Immature natural killer cell (primary cell): ENCODE measurements around the gene CCIN. TPM values are rescaled to one million over a fixed set of nuclear protein-coding genes. Genes with fewer than 3 reads are reported as not detected.
A peak's percentile ranks its signal among the peaks of the same experiment; 100 is the strongest.
"Not testable (repeated sequence)": the region's sequence is repeated elsewhere in the genome, so short reads cannot be mapped to it uniquely, and the experiment has no call there.

Experiments used
- DNase-seq, 3 donors: peaks; one replicate each; pipeline ENCODE4 v3.0.0; 2022; ENCODE audit warnings: mixed read lengths in 1 of 3
- H3K27ac Mint-ChIP-seq, 6 donors: one replicate each; pipeline ENCODE4 v1.8.0; 2020; ENCODE audit warnings: mixed read lengths in 6 of 6, mild to moderate bottlenecking in 5 of 6, inconsistent platforms in 4 of 6, moderate library complexity in 3 of 6
- H3K27me3 Mint-ChIP-seq, 3 donors: one replicate each; pipeline ENCODE4 v1.8.0; 2020 to 2021; ENCODE audit warnings: low read depth in 3 of 3, mild to moderate bottlenecking in 3 of 3, mixed read lengths in 3 of 3, moderate library complexity in 3 of 3, inconsistent platforms in 1 of 3
- H3K36me3 Mint-ChIP-seq, 3 donors: one replicate each; pipeline ENCODE4 v1.8.0; 2020; ENCODE audit warnings: mixed read lengths in 3 of 3, inconsistent platforms in 2 of 3, mild to moderate bottlenecking in 2 of 3
- H3K4me1 Mint-ChIP-seq, 2 donors: one replicate each; pipeline ENCODE4 v1.8.0; 2020; ENCODE audit warnings: inconsistent platforms in 2 of 2, mild to moderate bottlenecking in 2 of 2, mixed read lengths in 2 of 2, moderate library complexity in 1 of 2
- H3K4me3 Mint-ChIP-seq, 5 donors: one replicate each; pipeline ENCODE4 v1.8.0; 2020; ENCODE audit warnings: mild to moderate bottlenecking in 5 of 5, mixed read lengths in 5 of 5, inconsistent platforms in 3 of 5, moderate library complexity in 3 of 5
- H3K9me3 Mint-ChIP-seq, 6 donors: one replicate each; pipeline ENCODE4 v1.8.0; 2020; ENCODE audit warnings: mild to moderate bottlenecking in 6 of 6, mixed read lengths in 6 of 6, inconsistent platforms in 4 of 6, moderate library complexity in 3 of 6
- polyA plus RNA-seq, 3 donors: library from polyadenylated mRNA; unstranded; fragments of 300-500 nt; fragmentation: Illumina TruSeq; gene quantifications; one replicate each; pipeline ENCODE4 v1.2.3, GENCODE V29; 2021

Gene CCIN
- polyA plus RNA-seq, 3 donors from 2014 or later, result 0.43 TPM; not detected in 2

- Mint-ChIP-seq H3K4me1 (peaks cover 24 to 25% of the 10 kb centered on the region in 2 donors), H3K36me3 (peaks cover 4 to 10% (median 4%) of the 10 kb centered on the region in 3 donors), H3K9me3 (no peaks in the 10 kb centered on the region), H3K27ac (peak overlapping the region in 5 of 6 donors; percentile 69 to 84 (median 82)), H3K4me3 (peak overlapping the region; percentile 68 to 83 (median 78)), H3K27me3 (peaks cover 7 to 20% (median 10%) of the 10 kb centered on the region in 3 donors)
- peak; percentile 85 to 86 (median 85) for DNase-seq
Measured at GRCh38 chr9:36166168-36166927, 2.8 kb upstream of the CCIN start.

DNA sequence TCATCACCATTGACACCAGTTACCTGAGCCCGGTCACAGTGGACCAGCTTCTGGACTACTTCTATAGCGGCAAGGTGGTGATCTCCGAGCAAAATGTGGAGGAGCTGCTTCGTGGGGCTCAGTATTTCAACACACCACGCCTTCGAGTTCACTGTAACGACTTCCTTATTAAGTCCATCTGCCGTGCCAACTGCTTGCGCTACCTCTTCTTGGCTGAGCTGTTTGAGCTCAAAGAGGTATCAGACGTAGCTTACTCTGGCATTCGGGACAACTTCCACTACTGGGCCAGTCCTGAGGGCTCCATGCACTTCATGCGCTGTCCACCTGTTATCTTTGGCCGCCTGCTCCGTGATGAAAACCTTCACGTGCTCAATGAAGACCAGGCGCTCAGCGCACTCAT lies 520 bp downstream of the CCIN start:
- Mint-ChIP-seq H3K9me3 (no peaks in the 10 kb centered on the region), H3K27me3 (peaks cover 8 to 20% (median 9%) of the 10 kb centered on the region in 3 donors), H3K27ac (no peak overlapping the region), H3K4me1 (peaks cover 14 to 17% of the 10 kb centered on the region in 2 donors), H3K36me3 (no peaks in the 10 kb centered on the region), H3K4me3 (no peak overlapping the region)
- DNase-seq, result no peak

DNA sequence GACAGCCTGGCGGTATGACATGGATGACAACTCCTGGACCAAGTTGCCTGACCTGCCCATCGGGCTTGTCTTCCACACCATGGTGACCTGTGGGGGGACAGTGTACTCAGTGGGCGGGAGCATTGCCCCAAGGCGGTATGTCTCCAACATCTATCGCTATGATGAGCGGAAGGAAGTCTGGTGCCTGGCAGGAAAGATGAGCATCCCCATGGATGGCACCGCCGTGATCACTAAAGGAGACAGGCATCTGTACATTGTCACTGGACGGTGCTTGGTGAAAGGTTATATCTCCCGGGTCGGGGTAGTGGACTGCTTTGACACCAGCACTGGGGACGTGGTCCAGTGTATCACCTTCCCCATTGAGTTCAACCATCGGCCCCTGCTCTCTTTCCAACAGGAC lies 1.3 kb downstream of the CCIN start:
- no peak overlapping the region for H3K27ac Mint-ChIP-seq

GRCh38 chr9:36173861-36174260 lies 4.7 kb downstream of the CCIN start:
- no peak overlapping the region for H3K27ac Mint-ChIP-seq
- DNase-seq, result no peak
- H3K4me3 Mint-ChIP-seq, result no peak overlapping the region
- peaks cover 4 to 9% (median 5%) of the 10 kb centered on the region in 3 donors for H3K27me3 Mint-ChIP-seq
- no peaks in the 10 kb centered on the region for H3K9me3 Mint-ChIP-seq
- no peaks in the 10 kb centered on the region for H3K36me3 Mint-ChIP-seq
- H3K4me1 Mint-ChIP-seq, result no peaks in the 10 kb centered on the region

More for the DNA sequence above, 1.3 kb downstream of the CCIN start:
- H3K4me3 Mint-ChIP-seq, result no peak overlapping the region
- H3K36me3 Mint-ChIP-seq, result no peaks in the 10 kb centered on the region
- no peaks in the 10 kb centered on the region for H3K9me3 Mint-ChIP-seq
- peaks cover 9 to 16% (median 10%) of the 10 kb centered on the region in 3 donors for H3K27me3 Mint-ChIP-seq
- peaks cover 9 to 13% of the 10 kb centered on the region in 2 donors for H3K4me1 Mint-ChIP-seq
- DNase-seq, result no peak

DNA sequence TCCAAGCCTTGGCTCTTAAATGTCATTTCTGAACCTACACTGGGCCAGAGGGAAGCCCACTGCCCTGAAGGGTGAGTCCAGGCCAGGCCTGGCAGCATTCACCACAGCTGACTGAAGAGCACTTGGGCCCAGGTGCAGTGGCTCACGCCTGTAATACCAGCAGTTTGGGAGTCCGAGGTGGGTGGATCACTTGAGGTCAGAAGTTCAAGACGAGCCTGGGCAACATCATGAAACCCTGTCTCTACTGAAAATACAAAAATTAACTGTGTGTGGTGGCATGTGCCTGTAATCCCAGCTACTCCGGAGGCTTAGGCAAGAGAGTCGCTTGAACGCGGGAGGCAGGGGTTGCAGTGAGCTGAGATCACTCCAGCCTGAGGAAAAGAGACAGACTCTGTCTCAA lies 5.1 kb downstream of the CCIN start:
- no peaks in the 10 kb centered on the region for H3K9me3 Mint-ChIP-seq
- peaks cover 4 to 8% (median 5%) of the 10 kb centered on the region in 3 donors for H3K27me3 Mint-ChIP-seq
- no peaks in the 10 kb centered on the region for H3K4me1 Mint-ChIP-seq
- DNase-seq, result no peak
- peaks cover 0 to 3% (median 0%) of the 10 kb centered on the region in 3 donors for H3K36me3 Mint-ChIP-seq
- H3K4me3 Mint-ChIP-seq, result no peak overlapping the region
- H3K27ac Mint-ChIP-seq, result no peak overlapping the region

DNA sequence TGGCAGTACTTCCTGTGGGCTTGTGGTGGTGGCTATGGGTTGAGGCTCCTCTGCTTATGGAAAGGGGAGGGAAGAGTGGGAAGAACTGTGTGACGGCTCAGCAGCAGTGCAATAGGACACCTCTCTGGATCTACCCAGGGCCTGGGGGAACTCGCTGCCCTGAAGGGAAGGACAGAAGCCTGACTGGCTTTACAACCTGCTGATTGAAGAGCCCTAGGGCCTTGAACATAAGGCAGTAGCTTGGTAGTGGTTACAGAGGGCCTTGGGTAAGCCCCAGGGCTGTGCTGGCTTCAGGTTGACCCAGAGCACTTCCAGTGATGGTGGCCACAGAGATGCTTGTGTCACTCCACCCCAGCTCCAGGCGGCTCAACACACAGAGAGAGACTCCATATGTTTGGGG lies 5.5 kb downstream of the CCIN start:
- peaks cover 0 to 3% (median 0%) of the 10 kb centered on the region in 3 donors for H3K36me3 Mint-ChIP-seq
- H3K27me3 Mint-ChIP-seq, result peaks cover 5 to 6% (median 5%) of the 10 kb centered on the region in 3 donors
- no peaks in the 10 kb centered on the region for H3K9me3 Mint-ChIP-seq
- H3K4me1 Mint-ChIP-seq, result no peaks in the 10 kb centered on the region
- no peak for DNase-seq
- no peak overlapping the region for H3K27ac Mint-ChIP-seq
- no peak overlapping the region for H3K4me3 Mint-ChIP-seq

GRCh38 chr9:36175209-36175608 lies 6.0 kb downstream of the CCIN start:
- H3K27ac Mint-ChIP-seq, H3K4me3 Mint-ChIP-seq, H3K27me3 Mint-ChIP-seq, H3K36me3 Mint-ChIP-seq, H3K9me3 Mint-ChIP-seq, DNase-seq, H3K4me1 Mint-ChIP-seq: not testable (repeated sequence)

DNA sequence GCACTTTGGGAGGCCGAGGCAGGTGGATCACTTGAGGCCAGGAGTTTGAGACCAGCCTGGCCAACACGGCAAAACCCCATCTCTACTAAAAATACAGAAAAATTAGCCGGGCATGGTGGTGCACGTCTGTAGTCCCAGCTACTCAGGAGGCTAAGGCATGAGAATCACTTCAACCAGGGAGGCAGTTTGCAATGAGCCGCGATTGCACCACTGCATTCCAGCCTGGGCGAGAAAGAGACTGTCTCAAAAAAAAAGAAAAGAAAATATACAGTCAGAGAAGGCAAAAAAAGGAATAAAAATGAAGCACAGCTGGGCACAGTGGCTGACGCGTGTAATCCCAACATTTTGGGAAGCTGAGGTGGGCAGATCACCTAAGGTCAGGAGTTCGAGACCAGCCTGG lies 7.3 kb downstream of the CCIN start:
- not testable (repeated sequence) for H3K4me1 Mint-ChIP-seq

GRCh38 chr9:36177571-36177970 lies 8.4 kb downstream of the CCIN start:
- DNase-seq, result no peak
- peaks cover 0 to 8% (median 4%) of the 10 kb centered on the region in 3 donors for H3K27me3 Mint-ChIP-seq
- H3K4me1 Mint-ChIP-seq, result no peaks in the 10 kb centered on the region
- no peak overlapping the region for H3K4me3 Mint-ChIP-seq
- H3K36me3 Mint-ChIP-seq, result peaks cover 0 to 3% (median 0%) of the 10 kb centered on the region in 3 donors
- no peaks in the 10 kb centered on the region for H3K9me3 Mint-ChIP-seq
- no peak overlapping the region for H3K27ac Mint-ChIP-seq

More for the DNA sequence above, 7.3 kb downstream of the CCIN start:
- H3K27ac Mint-ChIP-seq, DNase-seq, H3K4me3 Mint-ChIP-seq, H3K27me3 Mint-ChIP-seq, H3K36me3 Mint-ChIP-seq, H3K9me3 Mint-ChIP-seq: not testable (repeated sequence)

- not testable (repeated sequence) for H3K4me1 Mint-ChIP-seq, H3K9me3 Mint-ChIP-seq, H3K27me3 Mint-ChIP-seq, DNase-seq, H3K4me3 Mint-ChIP-seq, H3K27ac Mint-ChIP-seq, H3K36me3 Mint-ChIP-seq
Measured at GRCh38 chr9:36180243-36180642, 11.1 kb downstream of the CCIN start.

GRCh38 chr9:36187414-36187813 lies 18.2 kb downstream of the CCIN start:
- peak overlapping the region in 4 of 5 donors; percentile 0 to 44 (median 19) for H3K4me3 Mint-ChIP-seq
- no peaks in the 10 kb centered on the region for H3K9me3 Mint-ChIP-seq

GRCh38 chr9:36188212-36188611 lies 19.0 kb downstream of the CCIN start:
- Mint-ChIP-seq H3K27me3 (peaks cover 2 to 9% (median 5%) of the 10 kb centered on the region in 3 donors), H3K4me1 (peaks cover 51 to 56% of the 10 kb centered on the region in 2 donors), H3K36me3 (no peaks in the 10 kb centered on the region), H3K9me3 (no peaks in the 10 kb centered on the region), H3K4me3 (peak overlapping the region in 2 of 5 donors; percentile 31 to 45), H3K27ac (peak overlapping the region; percentile 29 to 87 (median 78))
- DNase-seq, result no peak

More at GRCh38 chr9:36187414-36187813, 18.2 kb downstream of the CCIN start:
- Mint-ChIP-seq H3K4me1 (peaks cover 43 to 49% of the 10 kb centered on the region in 2 donors), H3K27me3 (peaks cover 2 to 9% (median 5%) of the 10 kb centered on the region in 3 donors), H3K27ac (peak overlapping the region; percentile 75 to 87 (median 79)), H3K36me3 (no peaks in the 10 kb centered on the region)
- DNase-seq, result peak; percentile 37 to 53 (median 44)

DNA sequence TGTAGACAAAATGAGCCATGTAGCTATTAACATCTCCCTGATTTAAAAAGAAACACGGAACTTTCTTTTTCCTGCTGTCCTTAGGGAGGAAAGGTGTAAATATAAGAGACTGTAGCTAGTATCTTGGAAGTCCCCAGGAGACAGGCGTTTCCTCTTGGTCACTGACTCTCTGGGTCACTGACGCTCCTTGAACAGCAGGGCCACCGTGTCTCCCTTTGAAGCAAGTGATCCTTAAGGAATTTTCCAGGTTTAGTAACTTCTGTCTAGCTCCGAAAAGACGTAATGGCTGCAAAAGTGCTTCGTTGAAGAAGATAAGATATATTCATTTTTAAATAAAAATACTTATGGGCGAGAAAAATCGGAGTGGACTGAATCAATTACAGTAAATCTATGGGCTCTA lies 20.8 kb downstream of the CCIN start:
- Mint-ChIP-seq H3K27ac (peak overlapping the region; percentile 20 to 97 (median 92)), H3K36me3 (no peaks in the 10 kb centered on the region), H3K4me1 (peaks cover 69 to 74% of the 10 kb centered on the region in 2 donors), H3K27me3 (peaks cover 2 to 8% (median 5%) of the 10 kb centered on the region in 3 donors), H3K4me3 (peak overlapping the region; percentile 89 to 98 (median 95)), H3K9me3 (no peaks in the 10 kb centered on the region)
- DNase-seq, result no peak
